Left lung (tissue), 10 donors: Measurements from ENCODE around the gene CCT2. TPM values are rescaled to one million over a fixed set of nuclear protein-coding genes. Genes with fewer than 3 reads are reported as not detected.
A peak's percentile ranks its signal among the peaks of the same experiment; 100 is the strongest.

ENCODE experiments used
- ATAC-seq: fragments of 200-7000 bp; cut with Tn5 transposase; one replicate; pipeline ENCODE4 v1.9.1; 2020; ENCODE audit warnings: moderate library complexity
- DNase-seq, 4 donors: peaks; one replicate each; pipeline ENCODE4 v3.0.0-alpha.2; 2013 to 2020
- H3K27ac ChIP-seq, 2 donors: fragments of 200-600 bp; sonication (generic) in 1 of 2; one replicate each; pipeline versions ENCODE4 v1.5.0 to v1.8.0; 2020 to 2021
- H3K27me3 ChIP-seq, 2 donors: fragments of 200-600 bp; sonication (generic) in 1 of 2; one replicate each; pipeline versions ENCODE4 v1.5.0 to v1.8.0; 2020 to 2021
- H3K36me3 ChIP-seq, 2 donors: fragments of 200-600 bp; sonication (generic) in 1 of 2; one replicate each; pipeline versions ENCODE4 v1.5.0 to v1.8.0; 2020 to 2021
- H3K4me1 ChIP-seq, 2 donors: fragments of 200-600 bp; one replicate each; pipeline ENCODE4 v1.8.0; 2021
- H3K4me3 ChIP-seq, 2 donors: fragments of 200-600 bp; sonication (generic) in 1 of 2; one replicate each; pipeline versions ENCODE4 v1.5.0 to v1.8.0; 2020 to 2021; ENCODE audit warnings: mild to moderate bottlenecking in 1 of 2
- H3K9me3 ChIP-seq, 2 donors: fragments of 200-600 bp; sonication (generic) in 1 of 2; one replicate each; pipeline versions ENCODE4 v1.5.0 to v1.8.0; 2020 to 2021
- intact Hi-C, 2 donors: fragments of 100-400 bp; cut with DNase I; formaldehyde crosslinking; loops; one replicate each; pipeline versions ENCODE4 v1.11.2 to v1.14.2; 2022
- polyA plus RNA-seq, 6 donors: library from polyadenylated mRNA; unstranded; fragments of 120-200 nt; gene quantifications; one replicate each; pipeline ENCODE4 v1.2.1, GENCODE V29; 2013; ENCODE audit not compliant: insufficient read length in 6 of 6
- total RNA-seq, 2 donors: library from RNA; stranded (reverse); fragmentation: NEBNext Ultra II Directional; extraction: Animal tissue kit (Norgen Biotek cat#: 25700); gene quantifications; one replicate each; pipeline ENCODE4 v1.2.1, GENCODE V29; 2021
- TF ChIP-seq, protein P1 (sequence below), 2 donors: fragments of 200-600 bp; sonication (generic) in 1 of 2; IDR thresholded peaks; one replicate each; pipeline versions ENCODE4 v1.5.0 to v1.8.0; 2021; ENCODE audit warnings: antibody characterized with exemption in 2 of 2
- donor health status: DM: no; HTN: yes; CAD: no.
- donor health status: DM: no; HTN: no; CAD: no.

Gene CCT2
- total and polyA plus RNA-seq, 8 donors = 115 to 259 (median 246) TPM

DNA sequence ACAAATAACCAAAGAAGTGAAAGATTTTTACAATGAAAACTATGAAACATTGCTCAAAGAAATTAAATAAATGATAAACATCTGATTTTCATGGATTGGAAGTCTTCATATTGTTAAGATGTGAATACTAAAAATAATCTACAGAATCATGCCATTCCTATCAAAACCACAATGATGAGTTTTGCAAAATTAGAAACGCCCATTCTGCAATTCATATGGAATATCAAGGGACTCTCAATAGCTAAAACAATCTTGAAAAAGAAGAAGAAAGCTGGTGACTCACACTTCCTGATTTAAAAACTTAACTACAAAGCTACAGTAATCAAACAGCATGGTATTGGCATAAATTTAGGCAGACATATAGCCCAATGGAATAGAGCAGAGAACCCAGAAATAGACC lies 40.2 kb upstream of the CCT2 start:
- Histone ChIP-seq H3K27ac (no peak overlapping the region), H3K4me1 (no peaks in the 10 kb centered on the region), H3K4me3 (no peak overlapping the region), H3K36me3 (no peaks in the 10 kb centered on the region), H3K9me3 (peaks cover 0 to 9% of the 10 kb centered on the region in 2 donors), H3K27me3 (no peaks in the 10 kb centered on the region)
- DNase-seq (no peak), ATAC-seq (no peak)
- intact Hi-C loops = no loop called here
- TF ChIP-seq, protein P1, sequence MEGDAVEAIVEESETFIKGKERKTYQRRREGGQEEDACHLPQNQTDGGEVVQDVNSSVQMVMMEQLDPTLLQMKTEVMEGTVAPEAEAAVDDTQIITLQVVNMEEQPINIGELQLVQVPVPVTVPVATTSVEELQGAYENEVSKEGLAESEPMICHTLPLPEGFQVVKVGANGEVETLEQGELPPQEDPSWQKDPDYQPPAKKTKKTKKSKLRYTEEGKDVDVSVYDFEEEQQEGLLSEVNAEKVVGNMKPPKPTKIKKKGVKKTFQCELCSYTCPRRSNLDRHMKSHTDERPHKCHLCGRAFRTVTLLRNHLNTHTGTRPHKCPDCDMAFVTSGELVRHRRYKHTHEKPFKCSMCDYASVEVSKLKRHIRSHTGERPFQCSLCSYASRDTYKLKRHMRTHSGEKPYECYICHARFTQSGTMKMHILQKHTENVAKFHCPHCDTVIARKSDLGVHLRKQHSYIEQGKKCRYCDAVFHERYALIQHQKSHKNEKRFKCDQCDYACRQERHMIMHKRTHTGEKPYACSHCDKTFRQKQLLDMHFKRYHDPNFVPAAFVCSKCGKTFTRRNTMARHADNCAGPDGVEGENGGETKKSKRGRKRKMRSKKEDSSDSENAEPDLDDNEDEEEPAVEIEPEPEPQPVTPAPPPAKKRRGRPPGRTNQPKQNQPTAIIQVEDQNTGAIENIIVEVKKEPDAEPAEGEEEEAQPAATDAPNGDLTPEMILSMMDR (IDR thresholded peaks at IDR 0.05) = no peak

DNA sequence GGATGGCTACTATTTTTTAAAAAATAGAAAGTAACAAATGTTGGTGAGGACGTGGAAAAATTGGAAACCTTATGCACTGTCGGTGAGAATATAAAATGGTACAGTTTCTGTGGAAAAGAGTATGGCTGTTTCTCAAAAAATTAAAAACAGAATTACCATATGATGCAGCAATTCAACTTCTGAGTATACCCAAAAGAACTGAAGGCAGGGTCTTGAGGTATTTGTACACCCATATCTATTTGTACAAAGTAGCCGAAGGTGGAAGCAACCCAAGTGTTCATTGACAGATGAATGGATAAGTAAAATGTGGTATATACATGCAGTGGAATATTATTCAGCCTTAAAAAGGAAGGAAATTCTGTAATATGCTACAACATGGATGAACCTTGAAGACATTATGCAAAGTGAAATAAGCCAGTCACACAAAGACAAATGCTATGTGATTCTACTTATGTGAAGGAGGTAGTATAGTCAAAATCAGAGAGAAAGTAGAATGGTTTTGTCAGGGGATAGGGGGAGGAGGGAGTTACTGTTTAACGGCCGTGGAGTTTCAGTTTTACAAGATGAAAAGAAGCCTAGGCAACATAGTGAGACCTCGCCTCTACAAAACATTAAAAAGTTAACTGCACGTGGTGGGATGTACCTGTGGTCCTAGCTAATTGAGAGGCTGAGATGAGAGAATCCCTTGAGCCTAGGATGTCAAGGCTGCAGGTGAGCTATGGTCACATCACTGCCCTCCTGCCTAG lies 38.4 kb upstream of the CCT2 start:
- intact Hi-C loops = no loop called here
- Histone ChIP-seq H3K4me3 (no peak overlapping the region), H3K36me3 (no peaks in the 10 kb centered on the region), H3K27ac (no peak overlapping the region), H3K27me3 (no peaks in the 10 kb centered on the region), H3K4me1 (no peaks in the 10 kb centered on the region), H3K9me3 (peaks cover 0 to 9% of the 10 kb centered on the region in 2 donors)
- TF ChIP-seq, protein P1 (IDR thresholded peaks at IDR 0.05) = no peak
- ATAC-seq = no peak
- no peak for DNase-seq

GRCh38 chr12:69548687-69549086 lies 36.6 kb upstream of the CCT2 start:
- H3K4me1 ChIP-seq = peaks cover 0 to 4% of the 10 kb centered on the region in 2 donors
- TF ChIP-seq, protein P1 (IDR thresholded peaks at IDR 0.05) = no peak
- H3K9me3 ChIP-seq = peaks cover 0 to 9% of the 10 kb centered on the region in 2 donors

GRCh38 chr12:69550569-69551350 lies 34.5 kb upstream of the CCT2 start:
- ATAC-seq (no peak), DNase-seq (no peak)
- intact Hi-C loops = no loop called here
- Histone ChIP-seq H3K36me3 (no peaks in the 10 kb centered on the region), H3K27ac (no peak overlapping the region), H3K9me3 (no peaks in the 10 kb centered on the region), H3K4me1 (peaks cover 7 to 13% of the 10 kb centered on the region in 2 donors), H3K27me3 (no peaks in the 10 kb centered on the region), H3K4me3 (no peak overlapping the region)
- TF ChIP-seq, protein P1 (IDR thresholded peaks at IDR 0.05) = no peak

More at GRCh38 chr12:69548687-69549086, 36.6 kb upstream of the CCT2 start:
- H3K27me3 ChIP-seq = no peaks in the 10 kb centered on the region
- H3K36me3 ChIP-seq = no peaks in the 10 kb centered on the region
- H3K4me3 ChIP-seq = no peak overlapping the region
- DNase-seq (no peak), ATAC-seq (no peak)
- no peak overlapping the region for H3K27ac ChIP-seq
- intact Hi-C loops = no loop called here

- Histone ChIP-seq H3K27me3 (no peaks in the 10 kb centered on the region), H3K9me3 (no peaks in the 10 kb centered on the region), H3K4me3 (no peak overlapping the region), H3K27ac (peak overlapping the region; percentile 15 to 41), H3K4me1 (peaks cover 7 to 13% of the 10 kb centered on the region in 2 donors), H3K36me3 (no peaks in the 10 kb centered on the region)
- peak in 2 of 4 donors; percentile 42 to 80 for DNase-seq
- TF ChIP-seq, protein P1 (IDR thresholded peaks at IDR 0.05) = no peak
- peak; percentile 87 for ATAC-seq
- intact Hi-C loops = no loop called here
Measured at GRCh38 chr12:69553628-69554248, 31.5 kb upstream of the CCT2 start.
